Left ventricle myocardium inferior (tissue), 1 donor: ENCODE measurements around the gene FKBP6. TPM values are rescaled to one million over a fixed set of nuclear protein-coding genes. Genes with fewer than 3 reads are reported as not detected.
"Not testable (repeated sequence)": the region's sequence is repeated elsewhere in the genome, so short reads cannot be mapped to it uniquely, and the experiment has no call there.

ENCODE experiments used
- DNase-seq: peaks from one replicate; pipeline ENCODE4 v3.0.0-alpha.2; 2020
- H3K27ac ChIP-seq: fragments of 200-600 bp; replicated peaks from 2 replicates; pipeline ENCODE4 v1.8.0; 2021
- H3K27me3 ChIP-seq: fragments of 200-600 bp; 2 replicates; pipeline ENCODE4 v1.8.0; 2021; ENCODE audit warnings: low read depth
- H3K36me3 ChIP-seq: fragments of 200-600 bp; 2 replicates; pipeline ENCODE4 v1.8.0; 2021
- H3K4me1 ChIP-seq: fragments of 200-600 bp; 2 replicates; pipeline ENCODE4 v1.8.0; 2021
- H3K4me3 ChIP-seq: fragments of 200-600 bp; 2 replicates; pipeline ENCODE4 v1.8.0; 2021; ENCODE audit warnings: mild to moderate bottlenecking, moderate library complexity
- H3K9me3 ChIP-seq: fragments of 200-600 bp; replicated peaks from 2 replicates; pipeline ENCODE4 v1.8.0; 2021
- intact Hi-C: fragments of 100-400 bp; cut with micrococcal nuclease; formaldehyde crosslinking; loops from one replicate; pipeline ENCODE4 v1.11.0; 2022
- total RNA-seq: library from RNA; stranded (reverse); fragmentation: NEBNext Ultra II Directional; extraction: Animal tissue kit (Norgen Biotek cat#: 25700); gene quantifications from one replicate; pipeline ENCODE4 v1.2.1, GENCODE V29; 2021
- TF ChIP-seq, protein P1 (sequence below): fragments of 200-600 bp; IDR thresholded peaks from 2 replicates; pipeline ENCODE4 v1.8.0; 2021; ENCODE audit warnings: antibody characterized with exemption, mild to moderate bottlenecking, borderline replicate concordance
- donor health status: DM: no; HTN: yes; CAD: no; lungs with severe emphysema.

FKBP6 gene
- total RNA-seq, 1 donor from 2014 or later: not detected

DNA sequence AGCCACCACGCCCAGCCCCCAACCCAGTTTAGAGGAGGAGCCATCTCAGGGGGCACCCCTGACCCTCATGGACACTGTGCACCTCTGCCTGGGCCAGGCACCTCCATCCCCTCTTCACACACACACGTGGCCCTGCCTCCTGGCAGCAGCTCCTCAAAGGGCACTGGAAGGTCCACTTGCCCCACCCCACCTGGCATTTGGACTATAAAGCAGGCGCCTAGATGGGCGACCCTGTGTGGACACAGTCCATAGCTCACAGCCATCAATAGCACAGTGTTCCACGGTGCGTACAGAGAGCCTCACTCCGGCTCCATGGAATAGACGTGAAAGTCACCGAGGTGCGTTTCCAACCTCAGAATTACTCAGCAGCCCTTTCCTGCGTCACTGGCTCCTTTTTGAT lies 41.0 kb downstream of the FKBP6 start:
- no peak for DNase-seq
- H3K4me3 ChIP-seq: no peak overlapping the region
- TF ChIP-seq, protein P1, sequence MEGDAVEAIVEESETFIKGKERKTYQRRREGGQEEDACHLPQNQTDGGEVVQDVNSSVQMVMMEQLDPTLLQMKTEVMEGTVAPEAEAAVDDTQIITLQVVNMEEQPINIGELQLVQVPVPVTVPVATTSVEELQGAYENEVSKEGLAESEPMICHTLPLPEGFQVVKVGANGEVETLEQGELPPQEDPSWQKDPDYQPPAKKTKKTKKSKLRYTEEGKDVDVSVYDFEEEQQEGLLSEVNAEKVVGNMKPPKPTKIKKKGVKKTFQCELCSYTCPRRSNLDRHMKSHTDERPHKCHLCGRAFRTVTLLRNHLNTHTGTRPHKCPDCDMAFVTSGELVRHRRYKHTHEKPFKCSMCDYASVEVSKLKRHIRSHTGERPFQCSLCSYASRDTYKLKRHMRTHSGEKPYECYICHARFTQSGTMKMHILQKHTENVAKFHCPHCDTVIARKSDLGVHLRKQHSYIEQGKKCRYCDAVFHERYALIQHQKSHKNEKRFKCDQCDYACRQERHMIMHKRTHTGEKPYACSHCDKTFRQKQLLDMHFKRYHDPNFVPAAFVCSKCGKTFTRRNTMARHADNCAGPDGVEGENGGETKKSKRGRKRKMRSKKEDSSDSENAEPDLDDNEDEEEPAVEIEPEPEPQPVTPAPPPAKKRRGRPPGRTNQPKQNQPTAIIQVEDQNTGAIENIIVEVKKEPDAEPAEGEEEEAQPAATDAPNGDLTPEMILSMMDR: no peak
- intact Hi-C loops: no loop called here
- H3K36me3 ChIP-seq: no peaks in the 10 kb centered on the region
- H3K9me3 ChIP-seq: no peaks in the 10 kb centered on the region
- no peak overlapping the region for H3K27ac ChIP-seq
- no peaks in the 10 kb centered on the region for H3K4me1 ChIP-seq
- H3K27me3 ChIP-seq: peaks cover 25% of the 10 kb centered on the region

DNA sequence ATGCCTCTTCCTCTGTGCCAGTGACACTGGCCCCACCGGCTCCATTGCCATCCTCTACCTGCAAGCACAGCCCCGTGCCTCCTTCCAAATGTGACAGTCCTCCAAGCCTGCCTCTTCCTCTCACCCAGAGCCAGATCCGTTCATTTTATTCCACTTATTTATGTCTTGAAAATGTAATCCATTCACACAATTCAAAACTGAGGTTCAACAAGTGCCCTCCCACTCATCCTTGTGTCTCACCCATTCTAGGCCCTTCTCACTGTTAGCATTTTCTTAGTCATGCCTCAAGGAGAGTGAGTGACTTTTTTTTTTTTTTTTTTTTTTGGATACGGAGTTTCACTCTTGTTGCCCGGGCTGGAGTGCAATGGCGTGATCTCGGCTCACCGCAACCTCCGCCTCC lies 41.7 kb downstream of the FKBP6 start:
- no peak for DNase-seq
- H3K4me1 ChIP-seq: no peaks in the 10 kb centered on the region
- intact Hi-C loops: no loop called here
- no peak overlapping the region for H3K4me3 ChIP-seq
- peaks cover 19% of the 10 kb centered on the region for H3K27me3 ChIP-seq
- TF ChIP-seq, protein P1: no peak
- H3K9me3 ChIP-seq: no peaks in the 10 kb centered on the region
- no peak overlapping the region for H3K27ac ChIP-seq
- no peaks in the 10 kb centered on the region for H3K36me3 ChIP-seq

DNA sequence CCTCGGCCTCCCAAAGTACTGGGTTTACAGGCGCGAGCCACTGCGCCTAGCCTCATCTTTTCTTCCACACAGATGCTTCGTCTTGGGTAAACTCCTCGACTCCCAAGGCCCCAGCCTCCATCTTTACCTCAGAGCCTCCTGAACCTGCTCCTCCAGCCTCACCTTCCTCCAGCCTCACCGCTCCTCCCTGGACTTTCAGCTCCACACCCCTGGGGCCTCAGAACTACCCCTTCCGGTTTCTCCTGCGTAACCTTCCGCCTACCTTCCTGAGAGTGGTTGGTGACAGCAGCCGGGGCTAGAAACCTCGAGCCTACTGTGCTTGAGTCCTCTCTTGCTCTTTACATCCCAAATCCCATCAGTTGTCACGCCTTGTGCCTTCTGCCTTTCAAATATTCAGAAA lies 45.8 kb downstream of the FKBP6 start:
- Histone ChIP-seq H3K4me1 (no peaks in the 10 kb centered on the region), H3K27me3 (peaks cover 29% of the 10 kb centered on the region), H3K4me3 (no peak overlapping the region), H3K36me3 (no peaks in the 10 kb centered on the region), H3K27ac (no peak overlapping the region), H3K9me3 (no peaks in the 10 kb centered on the region)
- TF ChIP-seq, protein P1: no peak
- no peak for DNase-seq
- intact Hi-C loops: no loop called here

DNA sequence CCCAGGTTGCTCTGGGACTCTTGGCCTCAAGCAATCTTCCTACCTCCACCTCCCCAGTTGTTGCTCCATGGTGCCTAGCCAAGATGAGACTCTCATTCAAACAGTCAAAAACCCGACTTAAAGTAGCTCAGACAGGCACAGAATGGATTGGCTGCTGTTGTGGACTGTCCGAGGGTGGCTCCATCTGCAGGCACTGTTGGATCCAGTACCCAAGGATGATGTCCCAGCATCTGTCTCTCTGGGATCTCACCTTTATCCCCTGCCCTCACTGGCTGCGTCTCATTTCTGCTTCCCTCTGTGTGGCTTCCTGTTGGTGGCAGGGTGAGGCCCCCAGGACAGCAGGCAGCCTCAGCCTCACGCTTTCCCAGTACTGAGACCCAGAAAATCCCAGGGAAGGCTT lies 48.3 kb downstream of the FKBP6 start:
- H3K36me3 ChIP-seq, H3K4me3 ChIP-seq, DNase-seq, H3K27ac ChIP-seq, intact Hi-C loops, H3K4me1 ChIP-seq, H3K9me3 ChIP-seq: not testable (repeated sequence)
- peaks cover 49% of the 10 kb centered on the region for H3K27me3 ChIP-seq

DNA sequence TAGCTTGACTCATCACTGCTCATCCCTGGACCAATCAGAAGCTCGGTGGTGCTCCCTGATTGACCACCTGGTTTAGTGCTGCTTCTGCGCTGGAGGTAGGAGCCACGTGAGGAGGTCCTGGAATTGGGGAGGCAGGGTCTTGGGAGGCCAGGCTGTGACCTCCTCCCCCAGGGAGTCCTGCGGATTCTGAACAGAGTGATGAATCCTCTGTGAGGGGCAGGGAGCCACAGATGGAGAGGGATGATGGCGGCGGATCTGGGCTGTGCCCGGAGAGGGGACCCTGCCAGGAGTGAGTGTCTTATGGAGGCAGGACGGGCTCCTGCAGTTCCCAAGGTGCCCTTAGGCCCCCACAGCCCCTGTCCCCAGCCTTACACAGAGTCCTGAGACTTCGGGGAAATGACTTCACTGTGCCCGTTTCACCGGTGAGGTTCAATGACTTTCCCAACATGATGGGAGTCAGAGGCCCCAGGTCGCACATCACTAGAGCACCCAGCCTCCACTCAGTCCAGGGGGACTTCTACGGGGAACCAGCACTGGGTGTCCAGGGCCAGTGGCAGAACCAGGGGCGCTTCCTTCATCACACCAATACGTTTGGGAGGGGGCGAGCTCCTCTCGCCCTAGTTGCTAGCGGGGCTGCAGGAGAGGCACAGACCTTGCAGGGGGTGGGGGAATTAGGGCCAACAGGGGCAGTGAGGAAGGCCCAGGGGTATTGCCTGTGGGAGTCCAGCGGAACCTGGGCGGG lies 48.9 kb downstream of the FKBP6 start:
- Histone ChIP-seq H3K4me3 (no peak overlapping the region), H3K27ac (no peak overlapping the region), H3K9me3 (no peaks in the 10 kb centered on the region), H3K36me3 (no peaks in the 10 kb centered on the region), H3K4me1 (no peaks in the 10 kb centered on the region), H3K27me3 (peaks cover 50% of the 10 kb centered on the region)
- no peak for DNase-seq
- intact Hi-C loops: no loop called here
- TF ChIP-seq, protein P1: no peak

DNA sequence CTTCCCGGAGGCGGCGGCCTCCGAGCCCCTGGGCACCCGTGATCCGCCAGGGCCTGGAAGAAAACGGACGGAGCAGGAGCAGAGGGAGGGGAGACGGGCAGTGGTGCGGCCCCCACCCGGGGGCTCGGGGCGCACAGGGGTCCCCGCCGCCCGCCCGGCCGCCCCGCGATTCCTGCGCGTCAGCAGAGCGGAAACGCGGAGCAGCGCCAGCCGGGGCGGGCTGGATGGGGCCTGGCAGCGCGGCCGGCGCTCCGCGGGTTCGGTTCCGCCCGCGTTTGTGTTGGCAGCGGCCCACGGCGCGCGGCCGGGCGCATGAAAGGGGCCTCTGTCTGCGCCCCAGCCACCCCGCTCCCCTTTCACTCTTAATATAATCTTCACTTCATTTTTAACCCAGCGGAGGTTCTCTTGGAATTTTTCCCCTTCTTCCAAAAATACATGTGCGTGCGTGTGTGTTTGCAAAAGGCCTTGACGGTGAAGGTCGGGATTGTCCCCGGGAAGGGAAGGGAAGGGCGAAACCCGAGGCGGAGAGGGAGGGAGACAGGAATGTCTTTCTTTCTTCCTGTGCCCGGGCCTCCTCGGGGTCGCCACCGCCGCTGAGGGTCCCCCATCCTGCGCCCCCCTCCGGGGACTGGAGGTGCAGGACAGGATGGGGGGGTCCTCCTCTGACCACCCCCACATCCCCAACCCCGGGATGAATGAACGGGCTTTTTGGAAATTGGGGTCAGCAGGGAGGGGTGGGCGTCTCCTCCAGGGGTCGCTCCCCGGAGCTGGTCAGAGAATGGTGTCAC lies 49.6 kb downstream of the FKBP6 start:
- H3K4me1 ChIP-seq, H3K9me3 ChIP-seq, H3K27ac ChIP-seq, H3K36me3 ChIP-seq, DNase-seq, intact Hi-C loops: not testable (repeated sequence)
- Histone ChIP-seq H3K27me3 (peaks cover 57% of the 10 kb centered on the region), H3K4me3 (peak overlapping the region; percentile 23)
